PFSK-1 (cell line): ENCODE data around the gene PICALM.

ENCODE experiments used
- FOXP2 ChIP-seq: optimal IDR thresholded peaks from 2 replicates; pipeline ENCODE3; 2011; ENCODE audit warnings: borderline replicate concordance, control low read depth, inconsistent platforms; ENCODE audit not compliant: insufficient read depth; ENCODE audit errors: extremely low read length, extremely low read depth
- POLR2AphosphoS5 ChIP-seq: IDR thresholded peaks from 2 replicates; pipeline ENCODE4 v1.6.1; 2012; ENCODE audit warnings: low read depth, mild to moderate bottlenecking, control low read depth, low read length, moderate library complexity
- REST ChIP-seq, 2 experiments: IDR thresholded peaks; 2 replicates each; pipeline versions ENCODE4 v1.6.1 to v1.8.0; 2011 to 2012; ENCODE audit warnings: low read depth in 2 of 2, low read length in 2 of 2, control low read depth in 1 of 2, inconsistent platforms in 1 of 2, mild to moderate bottlenecking in 1 of 2, moderate library complexity in 1 of 2; ENCODE audit not compliant: insufficient read depth in 1 of 2
- SIN3A ChIP-seq: IDR thresholded peaks from 2 replicates; pipeline ENCODE4 v1.6.1; 2012; ENCODE audit warnings: mild to moderate bottlenecking, low read length, moderate library complexity, borderline replicate concordance; ENCODE audit not compliant: insufficient read depth
- TAF1 ChIP-seq: IDR thresholded peaks from 2 replicates; pipeline ENCODE4 v1.6.1; 2012; ENCODE audit warnings: low read length, control low read depth, borderline replicate concordance; ENCODE audit not compliant: insufficient read depth

PICALM gene

GRCh38 chr11:86034710-86035109 is 34.2 kb downstream of the PICALM start:
- TF ChIP-seq REST (IDR thresholded peaks at IDR 0.05; ENCODE audit: insufficient read depth in 1 of 2, low read depth in 2 of 2, low read length in 2 of 2), result no peak
- TF ChIP-seq SIN3A, result no peak
- TF ChIP-seq POLR2AphosphoS5, result no peak
- TF ChIP-seq FOXP2, result no peak
- TF ChIP-seq TAF1, result no peak

- no peak for TF ChIP-seq FOXP2
- no peak for TF ChIP-seq TAF1
- no peak for TF ChIP-seq POLR2AphosphoS5
- no peak for TF ChIP-seq REST (IDR thresholded peaks at IDR 0.05; ENCODE audit: insufficient read depth in 1 of 2, low read depth in 2 of 2, low read length in 2 of 2)
- no peak for TF ChIP-seq SIN3A
These were observed 47.5 kb downstream of the PICALM start for GRCh38 chr11:86021377-86021776.

- no peak for TF ChIP-seq POLR2AphosphoS5
- TF ChIP-seq FOXP2, result no peak
- TF ChIP-seq TAF1, result no peak
- no peak for TF ChIP-seq REST (IDR thresholded peaks at IDR 0.05; ENCODE audit: insufficient read depth in 1 of 2, low read depth in 2 of 2, low read length in 2 of 2)
- TF ChIP-seq SIN3A, result no peak
These were observed 50.6 kb downstream of the PICALM start for GRCh38 chr11:86018249-86018648.

GRCh38 chr11:86016451-86016850 is 52.4 kb downstream of the PICALM start:
- TF ChIP-seq FOXP2, result no peak
- no peak for TF ChIP-seq REST (IDR thresholded peaks at IDR 0.05; ENCODE audit: insufficient read depth in 1 of 2, low read depth in 2 of 2, low read length in 2 of 2)
- no peak for TF ChIP-seq SIN3A
- no peak for TF ChIP-seq POLR2AphosphoS5

- TF ChIP-seq TAF1 (no peak), FOXP2 (no peak), REST (IDR thresholded peaks at IDR 0.05; ENCODE audit: insufficient read depth in 1 of 2, low read depth in 2 of 2, low read length in 2 of 2) (no peak), SIN3A (no peak), POLR2AphosphoS5 (no peak)
These were observed 53.2 kb downstream of the PICALM start for GRCh38 chr11:86015699-86016098.
